Caco-2 (cell line): Measurements from ENCODE around the gene RNU5D-1. TPM values are rescaled to one million over a fixed set of nuclear protein-coding genes. Genes with fewer than 3 reads are reported as not detected.

Source experiments
- BruUV-seq: library from RNA; stranded (reverse); fragments of 400-500 nt; replicated peaks from 2 replicates; lab custom pipeline; 2021; lab: Mats Ljungman, UMichigan
- CTCF ChIA-PET: fragments of 300-600 bp; sonication (Branson Sonifier 250); formaldehyde crosslinking; loops from one replicate; lab custom pipeline; 2022; ENCODE audit warnings: antibody characterized with exemption; lab: Charles Lee
- POLR2A ChIA-PET: fragments of 300-600 bp; sonication (Branson Sonifier 250); formaldehyde crosslinking; loops from one replicate; lab custom pipeline; 2022; ENCODE audit warnings: antibody characterized with exemption; lab: Charles Lee
- DNase-seq, 2 experiments: peaks; one replicate each; pipeline versions ENCODE4 v3.0.0 to v3.0.0-alpha.2; 2020 to 2022
- H3K27me3 ChIP-seq: replicated peaks from 2 replicates; pipeline ENCODE4 v1.6.0; 2011; ENCODE audit warnings: low read length; ENCODE audit not compliant: control insufficient read depth, insufficient read depth
- H3K36me3 ChIP-seq: 2 replicates; pipeline ENCODE4 v1.5.1; 2011; ENCODE audit warnings: low read length; ENCODE audit not compliant: control insufficient read depth, insufficient read depth
- H3K4me1 ChIP-seq: fragments of 250-450 bp; sonication (Bioruptor Pico); 2 replicates; pipeline ENCODE4 v1.5.1; 2020; ENCODE audit warnings: mild to moderate bottlenecking
- H3K4me3 ChIP-seq: 2 replicates; pipeline ENCODE4 v1.5.1; 2011; ENCODE audit warnings: low read depth, mild to moderate bottlenecking, control low read depth, low read length
- H3K9me3 ChIP-seq: fragments of 250-450 bp; sonication (Bioruptor Pico); 2 replicates; pipeline ENCODE4 v1.5.1; 2020; ENCODE audit warnings: mild to moderate bottlenecking, moderate library complexity
- H3K27ac Mint-ChIP-seq: one replicate; pipeline ENCODE4 v1.8.0; 2022; ENCODE audit warnings: mixed read lengths; ENCODE audit not compliant: unreplicated experiment
- H3K27me3 Mint-ChIP-seq: one replicate; pipeline ENCODE4 v1.8.0; 2022; ENCODE audit warnings: mixed read lengths; ENCODE audit not compliant: insufficient read depth, unreplicated experiment
- H3K36me3 Mint-ChIP-seq: one replicate; pipeline ENCODE4 v1.8.0; 2022; ENCODE audit warnings: mild to moderate bottlenecking, mixed read lengths; ENCODE audit not compliant: insufficient read depth, unreplicated experiment
- H3K4me1 Mint-ChIP-seq: one replicate; pipeline ENCODE4 v1.8.0; 2022; ENCODE audit warnings: low read depth, mixed read lengths; ENCODE audit not compliant: unreplicated experiment
- H3K4me3 Mint-ChIP-seq: one replicate; pipeline ENCODE4 v1.8.0; 2022; ENCODE audit warnings: mild to moderate bottlenecking, moderate library complexity, mixed read lengths; ENCODE audit not compliant: unreplicated experiment
- H3K9me3 Mint-ChIP-seq: one replicate; pipeline ENCODE4 v1.8.0; 2022; ENCODE audit warnings: mixed read lengths; ENCODE audit not compliant: unreplicated experiment
- intact Hi-C: fragments of 100-400 bp; cut with micrococcal nuclease; formaldehyde crosslinking; loops from one replicate; pipeline ENCODE4 v1.10.0; 2022; ENCODE audit not compliant: unreplicated experiment
- total RNA-seq: library from RNA; stranded (reverse); gene quantifications from 2 replicates; pipeline ENCODE4 v1.2.3, GENCODE V29; 2022
- TF ChIP-seq, protein P1 (sequence below), 2 experiments: fragments of 200-600 bp in 1 of 2; IDR thresholded peaks; 1 replicate in 1 of 2; 2 replicates in 1 of 2; pipeline versions ENCODE4 v1.5.1 to v1.8.0; 2011 to 2022; ENCODE audit warnings: antibody characterized with exemption in 1 of 2, control low read depth in 1 of 2, inconsistent platforms in 1 of 2, low read depth in 1 of 2, low read length in 1 of 2, mild to moderate bottlenecking in 1 of 2, moderate library complexity in 1 of 2; ENCODE audit not compliant: insufficient read depth in 1 of 2, severe bottlenecking in 1 of 2, unreplicated experiment in 1 of 2

The RNU5D-1 gene
- total RNA-seq, 1 experiment from 2014 or later: 16.3 TPM

DNA sequence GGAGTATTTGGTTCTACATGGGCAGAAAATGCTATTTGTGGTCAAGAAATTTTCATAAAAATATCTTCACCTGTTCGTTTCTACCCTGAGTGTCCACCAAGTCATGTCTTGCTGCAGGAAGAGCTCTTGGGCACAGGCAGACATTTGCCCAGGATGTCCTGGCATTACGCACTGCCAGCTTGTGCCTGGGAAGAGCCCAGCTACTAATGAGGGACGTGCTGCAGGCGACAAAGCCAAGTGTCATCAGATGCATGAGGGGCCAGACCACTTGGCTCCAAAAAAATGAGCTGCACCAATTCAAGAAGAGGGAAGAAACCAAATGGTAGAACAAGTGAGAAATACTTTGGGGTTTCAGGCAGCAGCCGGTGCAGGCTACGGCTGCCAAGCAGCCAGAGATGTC is 12.9 kb downstream of the RNU5D-1 start:
- ChIA-PET POLR2A (no interaction called here), CTCF (interaction anchor here (0.6 kb wide), 1 partner anchor 80 kb away, joined by 3 read pairs; no protein-coding TSS in a partner anchor)
- Mint-ChIP-seq H3K36me3 (peaks cover 12% of the 10 kb centered on the region), H3K27ac (no peak overlapping the region), H3K9me3 (no peaks in the 10 kb centered on the region), H3K27me3 (no peaks in the 10 kb centered on the region), H3K4me3 (no peak overlapping the region), H3K4me1 (no peaks in the 10 kb centered on the region)
- Histone ChIP-seq H3K4me3 (no peak overlapping the region), H3K4me1 (0 out of 2 replicates have a peak, but pooled peaks cover 6% of the 10 kb centered on the region), H3K27me3 (no peaks in the 10 kb centered on the region), H3K9me3 (no peaks in the 10 kb centered on the region), H3K36me3 (no peaks in the 10 kb centered on the region)
- BruUV-seq: no TSS peak
- intact Hi-C loops: no loop called here
- DNase-seq: no peak
- TF ChIP-seq, protein P1, sequence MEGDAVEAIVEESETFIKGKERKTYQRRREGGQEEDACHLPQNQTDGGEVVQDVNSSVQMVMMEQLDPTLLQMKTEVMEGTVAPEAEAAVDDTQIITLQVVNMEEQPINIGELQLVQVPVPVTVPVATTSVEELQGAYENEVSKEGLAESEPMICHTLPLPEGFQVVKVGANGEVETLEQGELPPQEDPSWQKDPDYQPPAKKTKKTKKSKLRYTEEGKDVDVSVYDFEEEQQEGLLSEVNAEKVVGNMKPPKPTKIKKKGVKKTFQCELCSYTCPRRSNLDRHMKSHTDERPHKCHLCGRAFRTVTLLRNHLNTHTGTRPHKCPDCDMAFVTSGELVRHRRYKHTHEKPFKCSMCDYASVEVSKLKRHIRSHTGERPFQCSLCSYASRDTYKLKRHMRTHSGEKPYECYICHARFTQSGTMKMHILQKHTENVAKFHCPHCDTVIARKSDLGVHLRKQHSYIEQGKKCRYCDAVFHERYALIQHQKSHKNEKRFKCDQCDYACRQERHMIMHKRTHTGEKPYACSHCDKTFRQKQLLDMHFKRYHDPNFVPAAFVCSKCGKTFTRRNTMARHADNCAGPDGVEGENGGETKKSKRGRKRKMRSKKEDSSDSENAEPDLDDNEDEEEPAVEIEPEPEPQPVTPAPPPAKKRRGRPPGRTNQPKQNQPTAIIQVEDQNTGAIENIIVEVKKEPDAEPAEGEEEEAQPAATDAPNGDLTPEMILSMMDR (IDR thresholded peaks at IDR 0.05; ENCODE audit: insufficient read depth in 1 of 2, low read depth in 1 of 2, low read length in 1 of 2, severe bottlenecking in 1 of 2, unreplicated experiment in 1 of 2): no peak

DNA sequence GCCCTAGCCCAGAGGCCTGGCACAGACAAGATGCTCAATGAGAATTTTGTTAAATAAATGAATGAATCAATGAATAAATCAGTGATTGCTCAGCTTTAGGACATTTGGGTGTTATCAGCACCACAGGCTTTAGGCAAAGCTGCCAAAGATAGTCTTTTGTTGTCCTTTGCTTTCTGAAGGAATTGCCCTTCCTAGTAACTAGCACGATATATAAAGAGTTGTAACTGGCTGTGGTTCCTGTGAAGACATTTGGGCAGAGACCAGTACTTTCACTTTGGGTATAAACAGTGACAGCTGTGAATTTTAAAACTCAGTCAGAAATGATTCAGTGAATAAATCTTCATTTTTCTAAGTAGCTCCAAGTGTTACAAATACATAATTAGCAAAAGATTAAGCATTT is 13.3 kb downstream of the RNU5D-1 start:
- Mint-ChIP-seq H3K27me3 (no peaks in the 10 kb centered on the region), H3K9me3 (no peaks in the 10 kb centered on the region)
- intact Hi-C loops: no loop called here

DNA sequence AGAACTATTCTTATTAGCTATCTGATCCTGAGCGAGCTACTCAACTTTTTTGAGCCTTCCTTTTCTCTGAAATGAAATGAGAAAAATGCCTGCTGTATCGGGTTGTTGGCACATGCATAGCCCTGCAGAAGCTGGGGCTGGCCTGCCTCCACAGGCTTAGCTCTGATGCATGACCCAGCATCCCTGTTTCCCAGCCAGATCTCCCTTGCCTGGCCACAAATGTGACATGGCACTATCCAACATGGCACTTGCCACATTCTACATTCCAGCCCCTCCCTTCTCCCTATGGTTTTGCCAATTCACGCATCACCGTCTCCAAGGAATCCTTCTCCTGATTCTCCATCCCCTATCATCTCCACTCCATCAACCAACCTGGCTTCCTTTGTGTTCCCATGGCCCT is 13.8 kb downstream of the RNU5D-1 start:
- no peak overlapping the region for H3K27ac Mint-ChIP-seq
- TF ChIP-seq, protein P1 (IDR thresholded peaks at IDR 0.05; ENCODE audit: insufficient read depth in 1 of 2, low read depth in 1 of 2, low read length in 1 of 2, severe bottlenecking in 1 of 2, unreplicated experiment in 1 of 2): no peak
- Histone ChIP-seq H3K36me3 (no peaks in the 10 kb centered on the region), H3K9me3 (no peaks in the 10 kb centered on the region), H3K4me3 (no peak overlapping the region), H3K27me3 (no peaks in the 10 kb centered on the region), H3K4me1 (0 out of 2 replicates have a peak, but pooled peaks cover 6% of the 10 kb centered on the region)
- CTCF ChIA-PET: interaction anchor here (0.5 to 0.7 kb wide), 2 partner anchors 17 to 66 kb away, joined by 3 to 5 read pairs; no protein-coding TSS in a partner anchor
- H3K4me3 Mint-ChIP-seq: no peak overlapping the region
- BruUV-seq: no TSS peak
- intact Hi-C loops: no loop called here
- POLR2A ChIA-PET: no interaction called here
- no peaks in the 10 kb centered on the region for H3K27me3 Mint-ChIP-seq
- no peaks in the 10 kb centered on the region for H3K4me1 Mint-ChIP-seq
- H3K36me3 Mint-ChIP-seq: peaks cover 12% of the 10 kb centered on the region
- H3K9me3 Mint-ChIP-seq: no peaks in the 10 kb centered on the region
- no peak for DNase-seq

More for the DNA sequence above, 13.3 kb downstream of the RNU5D-1 start:
- H3K27ac Mint-ChIP-seq: no peak overlapping the region
- H3K36me3 ChIP-seq: no peaks in the 10 kb centered on the region
- H3K27me3 ChIP-seq: no peaks in the 10 kb centered on the region
- no peaks in the 10 kb centered on the region for H3K9me3 ChIP-seq
- ChIA-PET CTCF (no interaction called here), POLR2A (no interaction called here)
- H3K4me3 Mint-ChIP-seq: no peak overlapping the region
- H3K4me1 ChIP-seq: 0 out of 2 replicates have a peak, but pooled peaks cover 6% of the 10 kb centered on the region
- no peak for DNase-seq
- H3K4me1 Mint-ChIP-seq: no peaks in the 10 kb centered on the region
- H3K36me3 Mint-ChIP-seq: peaks cover 12% of the 10 kb centered on the region
- BruUV-seq: no TSS peak
- no peak overlapping the region for H3K4me3 ChIP-seq
- TF ChIP-seq, protein P1 (IDR thresholded peaks at IDR 0.05; ENCODE audit: insufficient read depth in 1 of 2, low read depth in 1 of 2, low read length in 1 of 2, severe bottlenecking in 1 of 2, unreplicated experiment in 1 of 2): no peak
